HG03045 (cell line): ENCODE results near the gene TMEM125.

Source experiments
- ATAC-seq: cut with Tn5 transposase; IDR thresholded peaks from one replicate; pipeline ENCODE4 v1.9.1; 2021; ENCODE audit warnings: mild to moderate bottlenecking, moderate library complexity; ENCODE audit not compliant: unreplicated experiment

TMEM125 gene

GRCh38 chr1:43272576-43273571, 3.1 kb downstream of the TMEM125 start:
- ATAC-seq: no peak

GRCh38 chr1:43273708-43274107, 3.9 kb downstream of the TMEM125 start:
- ATAC-seq: no peak

GRCh38 chr1:43274125-43274803, 4.5 kb downstream of the TMEM125 start:
- no peak for ATAC-seq

GRCh38 chr1:43274804-43275180, 5.0 kb downstream of the TMEM125 start:
- ATAC-seq: no peak

- no peak for ATAC-seq
These were observed 6.2 kb downstream of the TMEM125 start for GRCh38 chr1:43275826-43276620.

DNA sequence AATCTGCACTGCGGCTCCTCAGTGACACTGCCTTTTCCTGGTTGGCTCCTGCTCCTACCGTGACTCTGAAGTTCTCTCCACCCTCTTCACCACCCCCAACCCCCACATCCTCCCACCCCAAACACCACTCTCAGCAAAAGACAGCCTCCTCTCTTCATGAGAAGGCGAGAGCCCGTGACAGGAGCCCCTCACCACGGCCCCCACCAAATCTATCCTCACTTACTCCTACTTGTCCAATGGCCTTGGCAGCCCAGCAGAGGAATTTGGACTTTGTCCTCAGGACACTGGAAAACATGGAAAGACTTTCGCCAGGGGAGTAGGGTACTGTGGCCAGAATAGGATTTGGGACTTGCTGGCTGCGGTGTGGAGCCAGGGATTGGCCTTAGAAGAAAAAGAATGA, 6.9 kb downstream of the TMEM125 start:
- ATAC-seq: no peak

DNA sequence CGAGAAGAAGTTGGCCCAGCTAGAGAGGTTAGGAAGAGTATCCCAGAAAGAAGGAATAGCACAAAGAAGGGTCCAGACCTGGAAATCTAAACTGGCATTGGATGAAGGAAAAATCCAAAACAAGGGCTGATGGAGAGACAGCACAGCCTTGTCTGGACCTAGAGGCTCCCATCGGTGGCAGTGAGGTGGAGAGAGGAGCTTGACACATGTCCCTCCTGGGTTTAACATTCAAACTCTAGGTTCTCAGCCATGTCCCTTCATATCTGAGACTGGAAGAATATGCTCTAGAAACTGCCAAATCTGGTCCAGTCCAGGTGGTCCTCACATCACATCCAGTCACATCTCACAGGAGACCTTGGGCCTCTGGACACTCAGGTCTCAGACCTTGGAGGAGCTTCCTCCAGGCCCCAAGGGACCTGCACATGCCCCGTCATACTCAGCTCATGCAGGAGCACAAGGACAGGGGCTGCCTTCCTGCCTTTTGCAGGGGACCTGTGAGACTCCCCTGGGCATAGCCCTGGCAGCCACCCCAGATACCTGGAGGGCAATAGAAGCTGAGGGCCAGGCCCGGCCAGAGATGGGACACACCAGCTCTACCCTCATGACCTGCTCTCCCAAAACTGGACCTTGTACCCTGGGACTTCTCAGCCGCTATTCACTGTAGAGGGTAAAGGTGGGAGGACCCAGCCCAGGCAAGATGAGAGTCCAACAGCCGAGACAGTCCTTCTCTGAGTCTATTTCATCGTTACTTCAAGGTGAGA, 7.5 kb downstream of the TMEM125 start:
- no peak for ATAC-seq

DNA sequence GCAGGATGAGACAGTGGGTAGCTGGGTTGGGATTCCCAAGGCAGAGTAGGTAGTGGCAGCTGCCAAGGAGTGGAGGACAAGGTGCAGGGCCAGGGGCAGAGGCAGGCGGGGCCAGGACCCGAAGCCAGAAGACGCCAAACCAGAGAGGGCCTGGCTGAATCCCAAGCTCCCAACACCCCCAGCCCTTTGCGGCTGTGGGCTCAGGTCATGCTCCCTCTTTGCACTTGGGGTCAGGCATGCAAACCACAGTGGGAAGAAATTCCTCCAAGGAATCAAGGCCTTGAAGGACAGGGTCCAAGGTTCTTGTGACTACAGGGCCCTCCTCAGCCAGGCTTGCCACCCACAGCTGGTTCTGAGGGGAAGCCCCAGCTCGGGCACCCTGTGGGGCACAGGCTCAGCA, 9.4 kb downstream of the TMEM125 start:
- no peak for ATAC-seq

DNA sequence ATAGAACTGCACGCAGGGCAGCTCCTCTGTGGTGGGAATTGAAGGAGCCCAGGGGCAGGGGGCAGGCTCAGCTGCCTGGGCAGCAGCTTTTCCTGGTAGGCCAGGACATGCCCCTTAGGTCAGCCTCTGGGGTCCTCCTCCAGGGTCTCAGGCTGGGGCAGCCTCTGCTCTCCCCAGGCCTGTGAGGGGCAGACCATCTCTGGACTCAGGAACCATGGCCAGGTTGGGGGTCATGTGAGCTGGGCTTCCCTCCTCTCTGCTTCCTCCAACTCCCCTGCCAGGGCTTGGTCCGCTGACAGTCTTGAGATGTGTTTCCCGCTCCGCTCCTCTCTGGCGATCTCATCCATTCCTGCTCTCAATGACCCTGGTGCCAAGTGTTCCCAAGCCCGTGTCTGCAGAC, 9.9 kb downstream of the TMEM125 start:
- ATAC-seq: no peak

DNA sequence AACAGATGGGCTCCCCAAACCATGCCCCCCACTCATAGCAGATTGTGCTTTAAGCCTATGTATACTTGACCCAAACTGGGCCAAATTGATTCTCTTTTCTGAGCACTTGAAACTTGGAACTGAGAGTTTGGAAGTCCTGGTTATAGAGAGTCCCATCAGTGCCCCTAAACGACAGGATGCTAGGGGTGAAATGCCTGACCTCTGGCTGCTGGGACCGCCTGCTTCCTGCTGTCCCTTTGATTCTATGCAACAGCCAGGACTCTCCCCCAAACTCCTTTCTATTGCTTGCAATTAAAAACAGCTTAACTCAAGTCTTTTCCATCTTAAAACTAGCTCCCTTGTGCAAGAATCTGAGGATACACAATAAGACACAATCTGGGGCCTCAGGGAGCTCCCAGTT, 10.9 kb downstream of the TMEM125 start:
- no peak for ATAC-seq

- ATAC-seq: no peak
These were observed 12.7 kb downstream of the TMEM125 start for GRCh38 chr1:43282220-43283195.

DNA sequence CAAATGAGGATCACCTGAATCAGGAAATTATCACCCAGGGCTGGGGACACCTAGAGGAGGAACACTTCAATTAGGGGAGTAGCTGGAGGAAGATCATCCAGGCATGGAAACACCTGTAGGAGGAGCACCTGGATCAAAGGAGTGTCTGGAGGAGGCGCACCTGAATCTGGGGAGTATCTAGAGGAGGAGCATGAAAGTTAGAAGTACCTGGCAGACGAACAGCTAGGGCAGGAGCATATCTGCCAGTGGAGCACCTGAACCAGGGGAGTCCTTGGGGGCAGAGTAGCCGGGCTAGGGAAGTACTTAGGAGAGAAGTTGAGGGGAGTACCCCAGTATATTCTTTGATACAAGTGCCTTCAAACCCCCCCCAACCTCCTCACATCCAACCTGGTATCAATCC, 14.3 kb downstream of the TMEM125 start:
- ATAC-seq: no peak

DNA sequence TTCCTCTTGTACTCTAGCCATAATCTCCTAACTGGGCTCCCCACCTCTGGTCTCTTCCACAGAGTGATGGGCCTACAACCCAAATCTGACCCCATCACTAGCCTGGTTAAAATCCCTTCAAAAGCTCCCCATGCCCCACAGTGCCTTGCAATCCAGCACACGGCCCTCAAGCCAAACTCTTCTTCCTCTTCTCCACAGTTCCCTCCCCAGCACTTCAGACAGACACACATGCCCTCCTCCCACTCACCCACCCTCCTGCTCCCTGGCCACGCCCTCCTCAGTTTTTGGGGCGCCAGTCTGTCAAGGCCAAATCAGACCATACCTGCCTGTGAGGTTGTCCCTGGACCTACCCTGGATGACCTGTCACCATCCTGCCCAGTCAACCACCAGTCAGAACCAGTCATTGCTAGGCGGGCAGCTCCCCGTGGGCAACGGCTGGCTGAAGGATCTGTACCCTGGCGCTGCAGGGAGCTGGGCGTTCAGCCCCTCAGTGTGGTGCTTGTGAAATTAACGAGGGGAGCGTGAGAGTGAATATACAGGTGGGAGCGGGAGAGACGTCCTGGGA, 14.8 kb downstream of the TMEM125 start:
- no peak for ATAC-seq

- no peak for ATAC-seq
These were observed 15.6 kb downstream of the TMEM125 start, which contains the start of gene C1orf210 for GRCh38 chr1:43285269-43285990. TSS of gene C1orf210 (minus strand) at chr1:43285581. CDS start at chr1:43283270, 2,311 bp downstream.

- no peak for ATAC-seq
These were observed 16.3 kb downstream of the TMEM125 start for GRCh38 chr1:43286115-43286514.

GRCh38 chr1:43286533-43286932, 16.8 kb downstream of the TMEM125 start:
- no peak for ATAC-seq

DNA sequence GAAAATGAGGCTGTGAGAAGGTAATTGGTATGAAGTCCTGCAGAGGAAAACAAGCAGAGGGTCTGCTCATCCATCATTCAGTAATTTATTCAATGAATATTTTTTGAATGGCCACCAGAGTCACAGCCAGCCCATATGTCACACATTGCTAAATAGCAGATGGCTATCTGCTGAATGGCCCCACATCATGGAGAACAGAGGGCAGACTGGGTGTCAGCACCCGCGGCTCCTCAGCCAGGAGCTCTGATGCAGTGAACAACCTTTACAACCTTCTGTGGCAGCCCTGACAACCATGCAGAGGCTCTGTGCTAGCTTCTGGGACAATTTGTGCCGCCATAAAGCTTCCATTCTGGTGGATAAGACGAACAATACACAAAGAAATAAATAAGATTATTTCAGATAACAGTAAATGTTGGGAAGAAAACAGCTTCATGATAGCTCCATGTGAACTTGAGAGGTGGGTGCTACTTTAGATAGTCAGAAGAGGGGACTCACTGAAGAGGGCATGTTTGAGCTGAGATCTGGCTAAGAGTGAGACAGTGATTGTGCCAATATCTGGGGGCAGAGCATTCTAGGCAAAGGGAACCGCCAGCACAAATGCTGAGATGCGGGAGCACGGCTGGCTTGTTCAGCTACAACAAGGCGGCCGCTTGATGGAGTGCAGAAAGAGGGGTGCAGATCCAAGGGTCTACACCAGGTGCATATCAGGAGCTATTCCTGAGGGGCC, 18.4 kb downstream of the TMEM125 start:
- no peak for ATAC-seq
